Endothelial cell of umbilical vein (primary cell): Measurements from ENCODE around the gene ZMIZ2. TPM values are rescaled to one million over a fixed set of nuclear protein-coding genes. Genes with fewer than 3 reads are reported as not detected.

ENCODE experiments used
- BruUV-seq: library from RNA; stranded (reverse); fragments of 400-500 nt; replicated peaks from 2 replicates; lab custom pipeline; 2021; lab: Mats Ljungman, UMichigan
- CTCF ChIA-PET: fragments of 300-600, 350-600 bp; sonication (Branson Sonifier 250); formaldehyde crosslinking; loops from one replicate; lab custom pipeline; 2021; ENCODE audit warnings: antibody characterized with exemption, inconsistent platforms; lab: Charles Lee
- POLR2A ChIA-PET: fragments of 300-600, 350-600 bp; sonication (Branson Sonifier 250); formaldehyde crosslinking; loops from one replicate; lab custom pipeline; 2021; ENCODE audit warnings: antibody characterized with exemption, inconsistent platforms; lab: Charles Lee
- DNase-seq: peaks from one replicate; pipeline ENCODE4 v3.0.0-alpha.2; 2011; ENCODE audit warnings: low read depth, low spot score
- FAIRE-seq: peaks from 2 replicates; lab custom pipeline; 2011; peaks lifted over from hg19 to GRCh38; lab: Jason Lieb, UNC
- H2AFZ ChIP-seq: 2 replicates; pipeline ENCODE4 v1.6.0; 2012; ENCODE audit warnings: low read depth, low read length, control low read depth, inconsistent platforms
- H3K27ac ChIP-seq: 2 replicates; pipeline ENCODE4 v1.5.1; 2011; ENCODE audit warnings: low read depth, mild to moderate bottlenecking, control low read depth, low read length, moderate library complexity; ENCODE audit not compliant: insufficient read depth
- H3K27me3 ChIP-seq, 2 experiments: 2 replicates each; pipeline versions ENCODE4 v1.6.0 to v1.6.1; 2011; ENCODE audit warnings: low read length in 2 of 2, mixed read lengths in 1 of 2; ENCODE audit not compliant: control insufficient read depth in 2 of 2, insufficient read depth in 2 of 2
- H3K36me3 ChIP-seq, 2 experiments: 2 replicates in 1 of 2; 3 replicates in 1 of 2; pipeline ENCODE4 v1.5.1; 2011; ENCODE audit warnings: low read length in 2 of 2, mild to moderate bottlenecking in 1 of 2, moderate library complexity in 1 of 2; ENCODE audit not compliant: control insufficient read depth in 2 of 2, insufficient read depth in 2 of 2; ENCODE audit errors: extremely low read depth in 1 of 2
- H3K4me1 ChIP-seq: 3 replicates; pipeline ENCODE4 v1.5.1; 2011; ENCODE audit warnings: mild to moderate bottlenecking, low read length; ENCODE audit not compliant: control insufficient read depth, insufficient read depth; ENCODE audit errors: extremely low read depth
- H3K4me2 ChIP-seq: 2 replicates; pipeline ENCODE4 v1.6.1; 2011; ENCODE audit warnings: low read length, control low read depth, mixed read lengths; ENCODE audit not compliant: insufficient read depth
- H3K4me3 ChIP-seq, 3 experiments: fragments of 200-600 bp in 1 of 3; sonication (generic), shearing (Covaris generic) in 1 of 3; replicated peaks in 1 of 3; 2 replicates each; pipeline ENCODE4 v1.5.1; 2011 to 2016; ENCODE audit warnings: control low read depth in 3 of 3, low read length in 3 of 3, mild to moderate bottlenecking in 2 of 3, inconsistent platforms in 1 of 3, low read depth in 1 of 3, moderate library complexity in 1 of 3; ENCODE audit not compliant: insufficient read depth in 1 of 3
- H3K79me2 ChIP-seq: 2 replicates; pipeline ENCODE4 v1.6.0; 2012; ENCODE audit warnings: low read length, inconsistent platforms; ENCODE audit not compliant: control insufficient read depth, insufficient read depth
- H3K9ac ChIP-seq: replicated peaks from 2 replicates; pipeline ENCODE3; 2011; ENCODE audit warnings: low read length, control low read depth; ENCODE audit not compliant: insufficient read depth; ENCODE audit errors: extremely low read depth
- H3K9me1 ChIP-seq: replicated peaks from 3 replicates; pipeline ENCODE4 v1.6.0; 2011; ENCODE audit warnings: mild to moderate bottlenecking, low read length; ENCODE audit not compliant: control insufficient read depth, insufficient read depth; ENCODE audit errors: extremely low read depth
- H3K9me3 ChIP-seq: replicated peaks from 2 replicates; pipeline ENCODE4 v1.5.1; 2012; ENCODE audit warnings: low read length, inconsistent platforms; ENCODE audit not compliant: control insufficient read depth, insufficient read depth
- H4K20me1 ChIP-seq: replicated peaks from 2 replicates; pipeline ENCODE3; 2011; ENCODE audit warnings: mild to moderate bottlenecking, low read length; ENCODE audit not compliant: control insufficient read depth, insufficient read depth; ENCODE audit errors: extremely low read depth
- MYC ChIP-seq: IDR thresholded peaks from one replicate; pipeline ENCODE4 v1.6.1; 2011; ENCODE audit warnings: mild to moderate bottlenecking, low read depth, low read length
- POLR2A ChIP-seq: IDR thresholded peaks from 2 replicates; pipeline ENCODE4 v1.6.1; 2012; ENCODE audit warnings: low read depth, mild to moderate bottlenecking, control low read depth, low read length
- POLR2AphosphoS5 ChIP-seq: IDR thresholded peaks from 2 replicates; pipeline ENCODE4 v1.6.1; 2012; ENCODE audit warnings: low read depth, mild to moderate bottlenecking, control low read depth, low read length, moderate library complexity; ENCODE audit not compliant: insufficient read depth
- dilution Hi-C: fragments of 300-500 bp; cut with MboI; formaldehyde crosslinking; loops from one replicate; pipeline ENCODE4 v1.15.0; 2019; ENCODE audit warnings: low sequenced_read_pairs; ENCODE audit not compliant: extremely low pct_ligation_motif_present
- intact Hi-C: fragments of 100-400 bp; cut with micrococcal nuclease; formaldehyde crosslinking; loops from one replicate; pipeline ENCODE4 v1.10.0; 2022
- polyA plus RNA-seq, 4 experiments: library from polyadenylated mRNA; depleted of rRNA in 3 of 4; stranded (reverse) in 3 of 4; unstranded in 1 of 4; fragments of >200 nt; gene quantifications; 2 replicates each; pipeline versions ENCODE4 v1.2.1 to v1.2.3, GENCODE V29; 2011 to 2012; ENCODE audit warnings: missing spikeins in 1 of 4
- total RNA-seq: library from RNA; stranded (reverse); gene quantifications from 2 replicates; pipeline ENCODE4 v1.2.3, GENCODE V29; 2021
- TF ChIP-seq, protein P1 (sequence below): IDR thresholded peaks from 2 replicates; pipeline ENCODE4 v1.6.1; 2011; ENCODE audit not compliant: insufficient read depth, insufficient read length
- TF ChIP-seq, protein P2 (sequence below), 2 donors: IDR thresholded peaks; 1 replicate in 1 of 2; 2 replicates in 1 of 2; pipeline ENCODE4 v1.5.1; 2011; ENCODE audit warnings: low read length in 2 of 2, mild to moderate bottlenecking in 2 of 2, moderate library complexity in 2 of 2, control low read depth in 1 of 2, inconsistent platforms in 1 of 2, low read depth in 1 of 2; ENCODE audit not compliant: insufficient read depth in 1 of 2; ENCODE audit errors: extremely low read depth in 1 of 2

The ZMIZ2 gene
- total and polyA plus RNA-seq, 2 donors (not counting 3 experiments of a cell fraction or from before 2014, with no cell fraction given) = 30.6 to 87.5 TPM

DNA sequence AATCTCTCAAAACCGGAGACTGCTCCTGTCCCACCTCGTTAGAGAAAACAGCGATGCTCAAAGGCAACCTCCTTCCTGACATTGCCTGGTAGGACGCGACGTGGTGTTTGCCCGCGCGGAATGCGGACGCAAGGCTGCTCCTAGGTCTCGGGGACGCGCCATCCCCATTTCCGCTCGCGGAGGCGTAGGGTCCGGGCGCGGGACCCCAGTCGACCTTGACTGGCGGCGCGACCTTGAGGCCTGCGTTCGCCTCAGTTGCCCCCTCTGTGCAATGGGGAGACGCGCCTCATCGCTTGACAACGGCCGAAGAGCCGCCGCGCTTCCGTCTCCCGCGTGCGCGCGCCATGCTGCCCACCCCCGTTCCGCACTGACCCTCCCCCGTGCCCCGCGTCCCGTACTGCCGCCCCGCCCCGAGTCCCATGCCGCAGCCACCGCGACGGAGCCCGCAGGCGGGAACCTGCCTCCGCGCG is 47.4 kb downstream of the ZMIZ2 start:
- Histone ChIP-seq H2AFZ (peak overlapping the region; percentile 55), H3K36me3 (peaks cover 8 to 13% of the 10 kb centered on the region in 2 experiments), H3K9me3 (no peaks in the 10 kb centered on the region), H4K20me1 (peaks cover 6% of the 10 kb centered on the region), H3K9me1 (no peaks in the 10 kb centered on the region), H3K4me1 (peaks cover 10% of the 10 kb centered on the region), H3K27me3 (no peaks in the 10 kb centered on the region), H3K4me2 (peak overlapping the region; percentile 73), H3K9ac (peak overlapping the region; percentile 49), H3K79me2 (peaks cover 45% of the 10 kb centered on the region), H3K4me3 (peak overlapping the region; percentile 4 to 91 (median 55)), H3K27ac (peak overlapping the region; percentile 34)
- TSS peak; percentile 24 for BruUV-seq
- ChIA-PET CTCF (no interaction called here), POLR2A (no interaction called here)
- dilution Hi-C loops = no loop called here
- TF ChIP-seq POLR2A (no peak), MYC (peak; percentile 53), POLR2AphosphoS5 (no peak)
- TF ChIP-seq, protein P1, sequence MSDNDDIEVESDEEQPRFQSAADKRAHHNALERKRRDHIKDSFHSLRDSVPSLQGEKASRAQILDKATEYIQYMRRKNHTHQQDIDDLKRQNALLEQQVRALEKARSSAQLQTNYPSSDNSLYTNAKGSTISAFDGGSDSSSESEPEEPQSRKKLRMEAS = peak; percentile 2
- TF ChIP-seq, protein P2, sequence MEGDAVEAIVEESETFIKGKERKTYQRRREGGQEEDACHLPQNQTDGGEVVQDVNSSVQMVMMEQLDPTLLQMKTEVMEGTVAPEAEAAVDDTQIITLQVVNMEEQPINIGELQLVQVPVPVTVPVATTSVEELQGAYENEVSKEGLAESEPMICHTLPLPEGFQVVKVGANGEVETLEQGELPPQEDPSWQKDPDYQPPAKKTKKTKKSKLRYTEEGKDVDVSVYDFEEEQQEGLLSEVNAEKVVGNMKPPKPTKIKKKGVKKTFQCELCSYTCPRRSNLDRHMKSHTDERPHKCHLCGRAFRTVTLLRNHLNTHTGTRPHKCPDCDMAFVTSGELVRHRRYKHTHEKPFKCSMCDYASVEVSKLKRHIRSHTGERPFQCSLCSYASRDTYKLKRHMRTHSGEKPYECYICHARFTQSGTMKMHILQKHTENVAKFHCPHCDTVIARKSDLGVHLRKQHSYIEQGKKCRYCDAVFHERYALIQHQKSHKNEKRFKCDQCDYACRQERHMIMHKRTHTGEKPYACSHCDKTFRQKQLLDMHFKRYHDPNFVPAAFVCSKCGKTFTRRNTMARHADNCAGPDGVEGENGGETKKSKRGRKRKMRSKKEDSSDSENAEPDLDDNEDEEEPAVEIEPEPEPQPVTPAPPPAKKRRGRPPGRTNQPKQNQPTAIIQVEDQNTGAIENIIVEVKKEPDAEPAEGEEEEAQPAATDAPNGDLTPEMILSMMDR (IDR thresholded peaks at IDR 0.05; ENCODE audit: extremely low read depth in 1 of 2, insufficient read depth in 1 of 2, low read depth in 1 of 2, low read length in 2 of 2) = no peak
- FAIRE-seq = no peak
- DNase-seq = no peak
- intact Hi-C loops = loop anchor here (1.0 to 2.0 kb wide), 6 partner anchors 48 to 214 kb away; partner anchors contain the start of genes OGDH, PURB, TMED4 and ZMIZ2
